Activated naive CD4-positive, alpha-beta T cell treated with anti-CD3 and anti-CD28 coated beads, Interleukin-2, amount 10 ng/mL, durations not matched to agents 7 days and 5 days (primary cell): Measurements from ENCODE around the gene METTL22.

Source experiments
- CTCF ChIA-PET: fragments of 350-600 bp; sonication (Branson Sonifier 250); formaldehyde crosslinking; loops from one replicate; lab custom pipeline; 2021; ENCODE audit warnings: antibody characterized with exemption; lab: Charles Lee
- DNase-seq: peaks from one replicate; pipeline ENCODE4 v3.0.0-alpha.2; 2020
- H3K27ac Mint-ChIP-seq: one replicate; pipeline ENCODE4 v1.8.0; 2021; ENCODE audit warnings: mild to moderate bottlenecking, moderate library complexity, mixed read lengths
- H3K27me3 Mint-ChIP-seq: one replicate; pipeline ENCODE4 v1.8.0; 2021; ENCODE audit warnings: mild to moderate bottlenecking, mixed read lengths
- H3K36me3 Mint-ChIP-seq: one replicate; pipeline ENCODE4 v1.8.0; 2021; ENCODE audit warnings: mixed read lengths
- H3K4me1 Mint-ChIP-seq: one replicate; pipeline ENCODE4 v1.8.0; 2021; ENCODE audit warnings: mixed read lengths
- H3K4me3 Mint-ChIP-seq: one replicate; pipeline ENCODE4 v1.8.0; 2021; ENCODE audit warnings: mild to moderate bottlenecking, moderate library complexity, mixed read lengths
- H3K9me3 Mint-ChIP-seq: one replicate; pipeline ENCODE4 v1.8.0; 2021; ENCODE audit warnings: mixed read lengths

The METTL22 gene

GRCh38 chr16:8674413-8675022, 53.0 kb downstream of the METTL22 start, which contains the start of gene ABAT:
TSS of gene ABAT (plus strand) at chr16:8674617. CDS start at chr16:8735740, 61,123 bp downstream.
- Mint-ChIP-seq H3K27ac (peak within 1 kb of the TSS; percentile 39), H3K9me3 (no peaks in the 10 kb centered on the region), H3K4me3 (peak within 1 kb of the TSS; percentile 85), H3K4me1 (peaks cover 20% of the 10 kb centered on the region), H3K36me3 (no peaks in the 10 kb centered on the region), H3K27me3 (peaks cover 37% of the 10 kb centered on the region)
- DNase-seq, result peak; percentile 93
- CTCF ChIA-PET, result interaction anchor here (1.9 kb wide), 1 partner anchor 205 kb away, joined by 6 read pairs; no protein-coding TSS in a partner anchor

DNA sequence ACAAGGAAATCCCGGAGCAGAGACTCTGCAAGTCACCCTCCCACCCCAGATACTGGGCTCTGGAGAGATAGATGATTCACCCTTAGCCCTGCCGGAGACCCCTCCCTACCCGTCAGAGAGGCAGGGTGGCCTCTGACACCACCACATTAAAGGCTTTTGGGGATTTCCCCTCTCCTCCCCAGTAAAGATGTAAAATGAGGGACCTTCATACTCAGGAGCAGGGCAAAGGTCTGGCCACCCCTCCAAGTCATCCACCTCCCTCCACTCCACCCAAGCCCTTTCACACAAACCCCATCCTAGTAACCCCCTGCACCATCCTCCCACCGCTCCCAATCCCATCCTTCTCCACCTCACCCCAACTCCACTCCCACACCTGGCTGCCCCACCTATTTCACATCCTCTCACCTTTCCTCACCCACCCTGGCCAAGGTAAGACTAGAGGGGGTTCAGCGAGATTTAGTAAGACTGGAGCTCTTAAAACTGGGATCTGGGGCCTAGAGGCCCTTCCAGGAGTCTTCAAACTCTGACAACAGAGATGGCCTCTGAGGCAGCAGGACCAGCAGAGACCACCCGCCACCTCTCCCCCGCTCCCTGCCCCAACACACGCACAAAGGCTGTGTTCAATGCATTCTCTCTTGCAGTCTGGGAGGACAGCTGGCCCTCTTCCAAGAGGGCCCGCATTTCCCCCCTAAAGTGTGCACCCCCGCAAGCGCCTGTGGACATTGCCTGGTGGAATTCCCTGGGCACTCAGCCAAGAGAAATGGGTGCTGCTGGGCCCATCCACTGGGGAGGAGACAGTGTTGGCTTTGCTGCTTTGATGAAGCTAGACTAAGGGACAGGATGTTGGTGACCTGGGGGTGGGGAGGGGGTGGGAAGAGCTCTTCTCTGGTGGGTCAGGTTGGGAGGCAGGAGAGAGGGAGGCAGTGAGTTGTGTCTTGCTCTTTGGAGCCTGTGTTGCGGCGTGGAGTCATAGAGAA, 54.0 kb downstream of the METTL22 start:
- Mint-ChIP-seq H3K27me3 (peaks cover 37% of the 10 kb centered on the region), H3K4me1 (peaks cover 20% of the 10 kb centered on the region), H3K9me3 (peaks cover 2% of the 10 kb centered on the region), H3K4me3 (peak overlapping the region; percentile 85), H3K36me3 (peaks cover 1% of the 10 kb centered on the region), H3K27ac (peak overlapping the region; percentile 39)
- peak; percentile 56 for DNase-seq
- CTCF ChIA-PET, result interaction anchor here (1.9 kb wide), 1 partner anchor 204 kb away, joined by 6 read pairs; no protein-coding TSS in a partner anchor

DNA sequence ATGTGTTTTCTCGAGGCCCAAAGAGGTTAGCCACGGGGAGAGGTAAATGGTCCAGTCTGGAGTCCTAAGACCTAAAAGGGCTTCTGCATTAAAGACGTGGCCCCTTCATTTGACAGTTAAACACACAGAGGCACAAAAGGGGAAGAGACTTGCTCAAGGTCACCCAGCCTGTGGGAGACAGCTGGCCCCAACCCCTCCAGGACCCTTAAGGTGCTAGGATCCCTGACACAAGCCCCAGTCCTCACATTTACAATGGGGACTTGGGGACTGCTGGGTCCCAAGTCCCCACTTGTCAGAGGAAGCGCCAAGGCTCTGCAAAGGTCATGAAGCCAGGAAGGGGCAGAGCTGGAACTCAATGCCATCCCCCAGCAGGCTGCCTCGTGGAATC, 54.7 kb downstream of the METTL22 start:
- peak overlapping the region; percentile 85 for H3K4me3 Mint-ChIP-seq
- H3K36me3 Mint-ChIP-seq, result peaks cover 1% of the 10 kb centered on the region
- peaks cover 20% of the 10 kb centered on the region for H3K4me1 Mint-ChIP-seq
- no peak overlapping the region for H3K27ac Mint-ChIP-seq
- peaks cover 2% of the 10 kb centered on the region for H3K9me3 Mint-ChIP-seq
- CTCF ChIA-PET, result interaction anchor here (1.9 kb wide), 1 partner anchor 204 kb away, joined by 6 read pairs; no protein-coding TSS in a partner anchor
- DNase-seq, result no peak
- H3K27me3 Mint-ChIP-seq, result peaks cover 37% of the 10 kb centered on the region

DNA sequence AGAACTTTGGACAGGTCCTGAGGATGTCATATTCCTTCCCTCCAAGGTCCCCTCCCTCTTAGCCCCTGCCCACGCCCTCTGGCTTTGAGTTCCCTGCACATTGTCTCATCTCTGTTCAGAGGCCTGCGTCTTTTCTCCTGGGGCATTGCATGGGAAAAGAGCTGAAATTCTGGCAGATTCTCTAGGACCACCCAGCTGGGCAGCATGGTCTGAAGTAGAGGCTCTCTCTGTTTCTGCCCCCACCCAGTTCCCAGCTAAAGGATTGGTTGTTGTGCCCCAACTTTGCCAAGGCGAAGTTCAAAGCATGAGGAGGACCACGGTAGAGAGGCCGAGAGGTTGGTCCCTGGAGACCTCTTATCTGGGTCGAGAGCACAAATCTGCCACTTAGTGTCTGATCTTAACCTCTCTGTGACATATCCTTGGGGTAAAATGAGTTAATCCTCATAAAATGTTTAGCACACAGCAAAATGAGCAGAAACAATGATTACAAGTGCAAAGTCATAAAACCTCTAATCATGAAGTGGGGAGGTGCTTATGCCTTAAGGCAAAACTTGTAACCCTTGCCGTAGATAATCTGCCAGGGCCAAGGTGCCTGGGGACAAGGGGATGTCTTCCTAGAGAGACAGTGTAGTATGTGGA, 55.4 kb downstream of the METTL22 start:
- peaks cover 20% of the 10 kb centered on the region for H3K4me1 Mint-ChIP-seq
- H3K4me3 Mint-ChIP-seq, result no peak overlapping the region
- H3K27me3 Mint-ChIP-seq, result peaks cover 37% of the 10 kb centered on the region
- no peak overlapping the region for H3K27ac Mint-ChIP-seq
- peaks cover 2% of the 10 kb centered on the region for H3K9me3 Mint-ChIP-seq
- peaks cover 1% of the 10 kb centered on the region for H3K36me3 Mint-ChIP-seq
- CTCF ChIA-PET, result no interaction called here
- no peak for DNase-seq

GRCh38 chr16:8677481-8677880, 56.0 kb downstream of the METTL22 start:
- no peak overlapping the region for H3K4me3 Mint-ChIP-seq
- peaks cover 20% of the 10 kb centered on the region for H3K4me1 Mint-ChIP-seq
- DNase-seq, result no peak
- H3K27ac Mint-ChIP-seq, result no peak overlapping the region
- peaks cover 1% of the 10 kb centered on the region for H3K36me3 Mint-ChIP-seq
- H3K27me3 Mint-ChIP-seq, result peaks cover 37% of the 10 kb centered on the region
- CTCF ChIA-PET, result no interaction called here
- peaks cover 2% of the 10 kb centered on the region for H3K9me3 Mint-ChIP-seq

DNA sequence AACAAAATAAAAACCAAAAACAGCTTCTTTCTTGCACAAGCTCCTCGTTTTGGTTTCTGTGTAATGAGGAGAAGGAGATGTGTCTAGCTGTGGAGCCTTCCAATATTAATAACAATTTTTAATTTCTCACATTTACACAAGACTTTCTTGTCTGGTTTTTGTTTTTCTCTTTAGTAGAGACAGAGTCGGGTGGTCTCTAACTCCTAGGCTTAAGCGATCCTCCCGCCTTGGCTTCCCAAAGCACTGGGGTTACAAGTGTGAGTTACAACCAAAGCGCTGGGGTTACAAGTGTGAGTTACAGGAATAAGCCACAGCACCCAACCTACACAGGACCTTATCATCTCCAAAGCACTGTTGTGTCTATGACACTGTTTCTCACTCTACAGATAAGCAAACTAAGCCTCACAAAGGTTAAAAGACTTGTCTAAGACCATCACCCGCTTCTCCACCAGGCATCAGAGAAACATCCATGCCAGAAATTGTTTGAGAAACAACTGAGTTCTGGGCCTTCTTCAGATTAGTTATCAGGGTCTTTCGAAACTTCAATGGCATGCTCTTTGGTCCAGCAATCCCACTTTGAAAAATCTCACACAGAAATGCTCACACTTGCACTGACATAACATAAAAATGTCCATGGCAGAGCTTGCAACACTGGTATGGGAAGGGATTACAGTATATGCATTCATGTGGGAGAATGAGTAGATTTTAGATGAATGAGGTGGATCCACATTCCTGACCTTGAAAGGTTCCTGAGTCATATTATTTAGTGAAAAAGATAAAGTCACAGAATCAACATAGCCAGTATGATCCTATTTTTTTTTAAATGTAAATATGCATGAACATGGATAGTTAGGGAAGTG, 56.8 kb downstream of the METTL22 start:
- H3K4me1 Mint-ChIP-seq, result peaks cover 20% of the 10 kb centered on the region
- no peak overlapping the region for H3K4me3 Mint-ChIP-seq
- H3K36me3 Mint-ChIP-seq, result peaks cover 1% of the 10 kb centered on the region
- CTCF ChIA-PET, result interaction anchor here (1.1 kb wide), 1 partner anchor 202 kb away, joined by 3 read pairs; no protein-coding TSS in a partner anchor
- peaks cover 36% of the 10 kb centered on the region for H3K27me3 Mint-ChIP-seq
- no peak overlapping the region for H3K27ac Mint-ChIP-seq
- no peak for DNase-seq
- peaks cover 2% of the 10 kb centered on the region for H3K9me3 Mint-ChIP-seq

- DNase-seq, result no peak
- Mint-ChIP-seq H3K27ac (no peak overlapping the region), H3K27me3 (peaks cover 29% of the 10 kb centered on the region), H3K9me3 (peaks cover 2% of the 10 kb centered on the region), H3K4me3 (no peak overlapping the region), H3K4me1 (peaks cover 16% of the 10 kb centered on the region), H3K36me3 (peaks cover 1% of the 10 kb centered on the region)
- CTCF ChIA-PET, result interaction anchor here (0.7 to 1.1 kb wide), 2 partner anchors 49 to 201 kb away, joined by 3 read pairs; no protein-coding TSS in a partner anchor
These were observed 57.7 kb downstream of the METTL22 start for GRCh38 chr16:8679151-8679550.

GRCh38 chr16:8682551-8683259, 61.2 kb downstream of the METTL22 start:
- Mint-ChIP-seq H3K4me3 (no peak overlapping the region), H3K36me3 (peaks cover 1% of the 10 kb centered on the region), H3K27me3 (no peaks in the 10 kb centered on the region), H3K4me1 (no peaks in the 10 kb centered on the region), H3K27ac (no peak overlapping the region), H3K9me3 (peaks cover 2% of the 10 kb centered on the region)
- DNase-seq, result no peak
- CTCF ChIA-PET, result no interaction called here

GRCh38 chr16:8683640-8684039, 62.1 kb downstream of the METTL22 start:
- Mint-ChIP-seq H3K4me3 (no peak overlapping the region), H3K4me1 (no peaks in the 10 kb centered on the region), H3K36me3 (peaks cover 1% of the 10 kb centered on the region), H3K27me3 (no peaks in the 10 kb centered on the region), H3K9me3 (peaks cover 2% of the 10 kb centered on the region), H3K27ac (no peak overlapping the region)
- no peak for DNase-seq
- CTCF ChIA-PET, result no interaction called here

DNA sequence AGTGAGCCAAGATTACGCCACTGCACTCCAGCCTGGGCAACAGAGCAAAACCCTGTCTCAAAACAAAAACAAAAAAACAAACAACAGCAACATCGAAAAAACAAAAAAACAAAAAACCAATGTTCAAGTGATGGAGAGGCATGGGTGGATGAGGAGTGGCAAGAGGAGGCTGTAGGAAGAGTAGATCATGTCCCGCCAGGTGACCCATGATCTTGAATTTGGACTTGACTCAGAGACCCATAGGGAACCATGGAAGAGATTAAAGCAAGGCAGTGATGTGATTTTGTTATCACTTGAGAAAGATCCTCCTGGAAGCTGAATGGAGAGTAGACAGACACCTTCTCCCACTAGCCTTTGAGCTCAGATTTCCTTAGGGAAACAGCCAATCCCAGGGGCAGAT, 64.1 kb downstream of the METTL22 start:
- H3K36me3 Mint-ChIP-seq, result peaks cover 8% of the 10 kb centered on the region
- H3K4me1 Mint-ChIP-seq, result no peaks in the 10 kb centered on the region
- DNase-seq, result no peak
- CTCF ChIA-PET, result interaction anchor here (0.9 kb wide), 1 partner anchor 106 kb away, joined by 3 read pairs; no protein-coding TSS in a partner anchor
- H3K27ac Mint-ChIP-seq, result no peak overlapping the region
- no peak overlapping the region for H3K4me3 Mint-ChIP-seq
- H3K27me3 Mint-ChIP-seq, result no peaks in the 10 kb centered on the region
- H3K9me3 Mint-ChIP-seq, result peaks cover 14% of the 10 kb centered on the region

DNA sequence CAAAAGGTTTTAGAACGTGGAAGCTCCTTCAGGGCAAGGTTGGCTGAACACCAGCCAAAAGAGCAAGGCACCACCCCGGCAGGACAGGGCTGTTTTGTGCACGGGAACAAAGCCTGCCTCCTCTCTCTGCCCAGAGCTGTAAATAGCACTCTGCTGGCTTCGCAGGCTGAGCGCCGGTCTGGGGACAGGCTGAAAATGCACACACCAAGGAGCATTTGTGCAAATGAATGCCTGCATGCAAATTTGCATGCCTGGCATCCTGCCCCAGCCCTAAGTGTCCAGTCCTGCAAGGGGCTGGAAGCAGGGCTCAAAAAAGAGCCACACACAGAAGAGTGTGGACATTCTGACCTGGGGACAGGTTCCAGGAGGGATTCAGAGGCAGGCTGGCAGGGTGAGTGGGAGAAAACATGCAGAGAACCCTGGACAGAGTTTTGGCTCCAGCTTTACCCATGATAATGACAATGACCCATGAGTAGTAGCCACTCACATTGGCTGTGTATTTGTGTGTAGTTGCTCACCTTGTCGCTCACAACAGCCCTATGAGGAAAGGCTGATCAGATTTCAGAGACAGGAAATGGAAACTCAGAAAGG, 64.6 kb downstream of the METTL22 start:
- Mint-ChIP-seq H3K27me3 (no peaks in the 10 kb centered on the region), H3K27ac (no peak overlapping the region), H3K9me3 (peaks cover 17% of the 10 kb centered on the region), H3K36me3 (peaks cover 8% of the 10 kb centered on the region), H3K4me1 (no peaks in the 10 kb centered on the region), H3K4me3 (no peak overlapping the region)
- CTCF ChIA-PET, result interaction anchor here (0.9 kb wide), 1 partner anchor 106 kb away, joined by 3 read pairs; no protein-coding TSS in a partner anchor
- no peak for DNase-seq

DNA sequence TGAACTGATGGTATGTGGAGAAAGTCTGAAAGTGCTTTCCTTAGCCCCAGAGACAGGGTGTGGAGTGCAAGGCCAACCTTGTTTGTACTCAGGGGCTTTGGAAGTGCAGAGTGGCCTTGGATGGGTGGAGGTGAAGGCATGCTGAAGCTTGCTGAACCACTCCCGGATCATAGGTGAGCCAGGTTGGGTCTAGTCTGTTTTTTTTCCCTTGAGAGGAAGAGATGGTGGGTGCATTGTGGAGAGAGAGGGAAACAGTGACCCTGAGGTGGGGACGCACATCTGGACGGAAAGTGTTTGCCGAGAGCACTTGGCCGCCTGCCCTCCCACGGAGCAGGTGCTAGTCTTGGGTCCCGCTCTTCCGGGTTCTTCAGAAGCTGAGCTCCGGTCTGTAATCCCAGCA, 65.4 kb downstream of the METTL22 start:
- H3K9me3 Mint-ChIP-seq, result peaks cover 17% of the 10 kb centered on the region
- peaks cover 8% of the 10 kb centered on the region for H3K36me3 Mint-ChIP-seq
- no peak for DNase-seq
- H3K4me3 Mint-ChIP-seq, result no peak overlapping the region
- peak overlapping the region; percentile 47 for H3K27ac Mint-ChIP-seq
- H3K4me1 Mint-ChIP-seq, result no peaks in the 10 kb centered on the region
- H3K27me3 Mint-ChIP-seq, result no peaks in the 10 kb centered on the region
- CTCF ChIA-PET, result no interaction called here
